ENCODE results near the gene NOMO2.
"Not testable (repeated sequence)": the region's sequence is repeated elsewhere in the genome, so short reads cannot be mapped to it uniquely, and the experiment has no call there.

Gene NOMO2

DNA sequence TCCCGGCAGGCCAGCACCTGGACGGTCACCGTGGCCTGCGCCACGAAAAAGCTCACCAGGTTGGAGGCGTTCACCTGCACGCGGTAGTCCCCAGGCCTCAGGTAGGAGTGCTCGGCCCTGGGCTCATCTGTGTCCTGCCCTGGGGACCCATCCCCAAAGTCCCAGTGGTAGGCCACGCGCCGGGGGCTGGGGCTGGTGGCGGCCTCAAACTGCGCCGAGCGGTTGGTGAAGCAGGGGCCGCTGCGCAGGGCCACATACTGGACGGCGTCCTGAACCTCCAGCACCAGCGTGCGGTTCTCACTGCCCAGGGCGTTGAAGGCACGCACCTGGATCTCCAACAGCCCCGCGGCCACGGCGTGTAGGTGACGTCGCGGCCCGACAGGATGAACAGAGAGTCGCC lies 176.6 kb downstream of the NOMO2 start:
- H3K27ac Mint-ChIP-seq; H3K27me3 Mint-ChIP-seq; intact Hi-C loops (cut with micrococcal nuclease); H3K4me3 Mint-ChIP-seq; H3K36me3 Mint-ChIP-seq (ENCODE audit: low read depth); H3K4me1 Mint-ChIP-seq (ENCODE audit: low read depth); H3K9me3 Mint-ChIP-seq: not testable (repeated sequence)

DNA sequence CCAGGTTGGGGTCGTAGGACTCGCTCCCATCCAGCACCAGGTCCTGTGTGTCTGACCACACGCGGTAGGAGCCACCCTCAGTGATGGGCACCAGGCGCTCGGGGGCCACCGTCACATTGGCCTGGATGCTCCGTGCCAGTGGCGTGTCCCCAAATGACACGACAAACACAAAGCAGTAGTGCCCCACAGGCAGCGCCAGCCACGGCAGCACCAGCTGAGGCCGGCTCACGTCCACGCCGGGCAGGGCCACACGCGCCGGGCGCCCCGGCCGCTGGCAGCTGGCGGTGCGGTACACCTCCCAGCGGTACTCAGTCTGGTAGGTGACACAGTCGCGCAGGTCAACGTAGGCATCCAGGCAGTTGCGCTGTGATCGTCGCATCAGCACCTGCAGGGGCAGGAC lies 177.0 kb downstream of the NOMO2 start:
- intact Hi-C loops (cut with micrococcal nuclease); H3K27me3 Mint-ChIP-seq: not testable (repeated sequence)

GRCh38 chr16:18384098-18384636 lies 177.7 kb downstream of the NOMO2 start:
- intact Hi-C loops (cut with micrococcal nuclease); H3K9me3 Mint-ChIP-seq; H3K36me3 Mint-ChIP-seq (ENCODE audit: low read depth); H3K4me1 Mint-ChIP-seq (ENCODE audit: low read depth); H3K4me3 Mint-ChIP-seq; H3K27ac Mint-ChIP-seq; H3K27me3 Mint-ChIP-seq: not testable (repeated sequence)

More for the DNA sequence above, 177.0 kb downstream of the NOMO2 start:
- not testable (repeated sequence) for H3K27ac Mint-ChIP-seq; H3K36me3 Mint-ChIP-seq (ENCODE audit: low read depth); H3K9me3 Mint-ChIP-seq; H3K4me1 Mint-ChIP-seq (ENCODE audit: low read depth); H3K4me3 Mint-ChIP-seq

DNA sequence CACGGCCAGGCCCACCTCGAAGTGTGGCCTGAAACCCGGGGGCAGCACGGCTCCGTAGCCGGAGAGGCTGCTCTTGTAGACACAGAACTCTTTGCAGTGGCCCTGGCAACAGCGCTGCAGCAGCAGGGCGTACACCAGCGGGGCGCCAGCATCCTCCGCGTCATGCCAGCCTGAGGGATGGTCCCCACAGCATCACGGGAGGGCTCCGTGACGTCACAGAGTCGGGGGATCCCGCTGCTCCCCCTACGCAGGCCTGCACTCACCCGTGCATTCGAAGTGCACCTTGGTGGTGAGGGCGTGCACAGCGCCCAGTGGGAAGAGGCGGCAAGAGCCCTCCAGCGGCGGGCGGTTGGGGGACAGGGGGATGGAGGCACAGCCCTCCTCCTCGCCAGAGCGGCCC lies 179.2 kb downstream of the NOMO2 start:
- H3K4me1 Mint-ChIP-seq (ENCODE audit: low read depth); intact Hi-C loops (cut with micrococcal nuclease); H3K9me3 Mint-ChIP-seq; H3K27ac Mint-ChIP-seq; H3K27me3 Mint-ChIP-seq; H3K36me3 Mint-ChIP-seq (ENCODE audit: low read depth); H3K4me3 Mint-ChIP-seq: not testable (repeated sequence)

Data from dendritic cell treated with granulocyte-macrophage colony-stimulating factor and Interleukin-4, amounts not matched to agents 40 ng/mL and 50 ng/mL, for 4 days (primary cell).